Right ventricle myocardium superior (tissue), 1 donor: ENCODE data around the gene CELF2. TPM values are rescaled to one million over a fixed set of nuclear protein-coding genes. Genes with fewer than 3 reads are reported as not detected.

Source experiments
- ATAC-seq: fragments of 200-7000 bp; cut with Tn5 transposase; one replicate; pipeline ENCODE4 v1.9.1; 2020; ENCODE audit warnings: mild to moderate bottlenecking; ENCODE audit not compliant: poor library complexity
- DNase-seq: peaks from one replicate; pipeline ENCODE4 v3.0.0-alpha.2; 2020
- intact Hi-C: fragments of 100-400 bp; cut with DNase I; formaldehyde crosslinking; loops from one replicate; pipeline ENCODE4 v1.11.2; 2022
- total RNA-seq: library from RNA; stranded (reverse); fragmentation: NEBNext Ultra II Directional; extraction: Animal tissue kit (Norgen Biotek cat#: 25700); gene quantifications from one replicate; pipeline ENCODE4 v1.2.1, GENCODE V29; 2021
- donor health status: DM: no; HTN: yes; CAD: no; lungs with severe emphysema.

CELF2 gene
- total RNA-seq, 1 donor from 2014 or later = 67.7 TPM

- intact Hi-C loops = no loop called here
- DNase-seq = peak; percentile 59
- ATAC-seq = peak; percentile 55
Observed at GRCh38 chr10:11328264-11329061, 310.8 kb downstream of the CELF2 start.

DNA sequence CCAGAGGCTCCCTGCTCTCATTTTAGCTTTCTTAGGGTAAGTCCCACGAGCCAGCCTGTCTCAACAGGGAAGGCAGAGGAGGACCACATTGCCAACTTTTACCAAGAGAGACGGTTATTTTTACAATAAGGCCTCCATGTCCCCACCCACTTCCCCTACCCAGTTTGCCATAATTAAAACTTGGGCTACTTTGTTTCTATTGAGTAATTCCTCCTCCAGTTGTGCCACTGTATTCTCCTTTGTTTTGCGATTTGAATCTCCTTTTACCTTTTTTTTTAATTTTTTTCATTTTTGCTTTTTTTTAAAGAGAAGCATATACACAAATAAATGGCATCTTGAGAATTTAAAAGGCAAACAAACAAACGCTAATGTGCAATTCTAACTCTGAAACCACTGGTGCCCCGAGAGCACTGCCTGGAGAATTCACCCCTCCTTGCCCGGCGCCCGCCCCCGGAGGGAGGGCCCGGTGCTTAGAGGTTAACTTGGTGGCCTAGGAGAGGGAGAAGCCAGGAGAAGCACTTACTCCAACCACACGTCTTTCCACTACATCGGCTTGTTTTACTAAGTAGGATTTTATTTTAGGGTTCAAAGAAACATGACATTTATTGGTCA is 311.5 kb downstream of the CELF2 start:
- intact Hi-C loops = no loop called here
- ATAC-seq (peak; percentile 12), DNase-seq (no peak)

- DNase-seq = no peak
- no peak for ATAC-seq
- intact Hi-C loops = no loop called here
Observed at GRCh38 chr10:11330383-11331045, 312.8 kb downstream of the CELF2 start.

DNA sequence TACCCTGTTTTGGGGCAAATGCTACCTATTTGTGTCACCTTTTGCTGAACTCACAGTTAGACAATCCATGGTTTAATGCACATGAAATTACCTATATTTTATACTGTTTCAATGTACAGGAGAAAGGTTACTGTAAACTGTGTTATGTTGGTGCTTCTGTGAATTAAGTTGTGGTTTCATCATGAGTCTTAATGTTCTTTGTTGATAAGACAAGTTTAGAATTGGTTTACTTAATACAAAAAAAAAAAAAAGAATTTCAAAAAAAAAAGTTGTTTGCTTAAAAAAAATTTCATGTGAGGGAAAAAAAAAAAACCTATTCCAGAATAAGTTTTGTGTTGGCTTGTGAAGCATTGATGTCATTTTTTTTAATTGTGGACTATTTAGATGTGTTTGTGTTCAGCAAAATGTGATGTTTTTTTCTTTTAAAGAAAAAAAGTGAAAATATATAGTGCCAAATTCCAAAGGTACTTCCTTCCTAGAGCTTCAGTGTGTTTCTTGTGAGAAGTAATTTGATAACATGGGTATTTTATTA is 313.4 kb downstream of the CELF2 start:
- intact Hi-C loops = no loop called here
- ATAC-seq = no peak
- no peak for DNase-seq

DNA sequence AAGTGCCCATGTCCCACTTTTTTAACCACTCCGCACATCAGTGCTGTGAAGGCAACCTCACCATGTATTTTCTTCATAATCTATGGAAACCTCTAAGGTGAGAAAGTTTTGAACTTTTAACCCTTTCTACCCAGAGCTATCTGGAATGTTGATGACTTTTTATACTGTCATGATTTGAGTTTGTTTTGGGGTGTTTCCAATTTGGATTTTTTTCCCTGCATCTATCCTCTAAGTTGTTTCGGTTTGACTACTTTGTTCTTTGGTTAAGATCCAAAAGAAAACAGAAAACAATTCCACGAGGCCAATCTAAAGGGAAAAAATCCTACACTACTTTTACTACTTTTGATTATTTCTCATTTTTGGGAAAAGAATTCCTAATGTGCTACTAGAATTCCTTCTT is 314.1 kb downstream of the CELF2 start:
- ATAC-seq = no peak
- intact Hi-C loops = no loop called here
- no peak for DNase-seq

DNA sequence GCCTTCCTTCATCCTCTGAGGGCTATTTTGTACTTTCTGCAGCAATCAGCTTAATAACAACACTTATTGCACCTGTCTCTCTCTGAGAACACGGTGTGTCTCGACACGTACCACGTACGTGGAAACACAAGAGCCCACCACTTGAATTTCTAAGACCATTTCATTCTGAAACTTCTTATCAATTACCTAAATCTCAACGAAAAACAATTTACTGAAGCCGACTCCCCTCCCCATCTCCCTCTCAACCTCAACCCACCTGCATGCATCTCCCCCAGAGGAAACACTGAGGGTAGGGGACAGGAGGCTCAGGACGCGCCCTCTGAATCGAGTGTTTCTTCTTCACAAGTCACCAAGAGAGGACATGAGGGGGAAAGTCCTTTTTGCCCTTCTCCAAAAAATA is 315.2 kb downstream of the CELF2 start:
- DNase-seq = no peak
- intact Hi-C loops = no loop called here
- ATAC-seq = no peak

DNA sequence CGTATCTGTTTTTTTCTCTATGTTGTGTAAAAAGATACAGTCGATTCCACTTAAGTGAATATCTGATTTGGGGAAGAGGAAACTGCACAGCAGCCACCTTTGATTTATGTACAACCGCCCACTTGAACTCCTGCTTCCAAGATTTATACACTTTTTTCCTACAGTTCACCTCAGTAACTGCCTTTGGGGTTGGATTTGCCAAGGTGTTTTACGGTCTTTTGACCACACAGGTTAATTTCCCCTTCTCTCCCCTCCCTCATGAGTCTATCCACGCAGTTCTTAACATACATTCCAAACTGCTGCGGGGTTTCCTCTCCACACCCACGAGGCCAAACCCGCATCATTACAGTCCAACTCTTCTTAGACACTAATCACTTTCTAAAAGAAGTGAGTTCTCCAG is 316.8 kb downstream of the CELF2 start:
- ATAC-seq = no peak
- intact Hi-C loops = no loop called here
- DNase-seq = no peak

- DNase-seq (no peak), ATAC-seq (peak; percentile 18)
- intact Hi-C loops = no loop called here
Observed at GRCh38 chr10:11335167-11335652, 317.5 kb downstream of the CELF2 start.

DNA sequence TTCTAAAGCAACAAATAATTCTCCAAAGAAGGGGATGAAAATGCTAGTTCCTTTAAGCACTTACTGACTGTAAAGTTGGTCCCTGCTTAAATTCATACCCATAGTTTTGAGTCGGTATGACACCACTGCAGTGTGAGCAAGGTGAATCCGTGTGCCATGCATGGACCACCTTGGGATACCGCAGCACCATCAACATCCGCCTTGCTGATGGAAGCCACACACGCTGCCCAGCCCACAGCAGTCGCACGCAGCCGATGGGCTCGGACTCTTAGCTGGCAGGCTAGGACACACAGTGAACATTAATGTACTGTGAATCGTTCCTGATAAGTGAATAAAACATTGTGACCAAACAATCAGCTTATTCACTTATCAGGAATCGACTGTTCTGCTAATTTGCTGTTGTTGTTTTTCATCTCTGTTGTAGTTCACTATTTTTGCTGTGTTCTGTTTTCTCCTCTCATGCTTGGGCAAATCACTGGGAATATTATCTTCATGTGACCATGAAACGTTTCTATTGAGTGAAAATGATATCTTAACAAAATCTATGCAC is 318.3 kb downstream of the CELF2 start:
- intact Hi-C loops = no loop called here
- DNase-seq (no peak), ATAC-seq (no peak)

DNA sequence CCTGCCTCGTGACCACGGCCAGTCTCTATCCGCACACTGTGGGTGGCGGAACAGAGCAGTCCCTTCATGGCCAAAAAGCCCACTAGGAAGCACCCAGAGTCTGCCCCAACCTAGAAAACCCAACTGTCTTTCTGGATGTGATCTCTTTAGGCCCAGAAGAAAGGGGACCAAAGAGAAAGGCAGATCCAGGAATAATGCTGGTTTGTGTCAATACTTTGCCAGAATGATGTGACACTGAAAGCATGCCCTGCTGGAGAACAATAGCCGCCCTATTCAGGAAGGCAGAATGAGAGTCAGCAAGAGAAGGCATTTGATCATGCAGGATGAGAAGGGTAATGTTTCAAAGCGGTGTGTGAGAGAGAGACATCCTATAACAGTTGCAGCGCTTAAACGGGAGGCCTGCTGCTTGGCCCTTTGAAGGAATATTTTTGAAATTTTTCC is 319.1 kb downstream of the CELF2 start:
- no peak for ATAC-seq
- intact Hi-C loops = no loop called here
- DNase-seq = no peak

DNA sequence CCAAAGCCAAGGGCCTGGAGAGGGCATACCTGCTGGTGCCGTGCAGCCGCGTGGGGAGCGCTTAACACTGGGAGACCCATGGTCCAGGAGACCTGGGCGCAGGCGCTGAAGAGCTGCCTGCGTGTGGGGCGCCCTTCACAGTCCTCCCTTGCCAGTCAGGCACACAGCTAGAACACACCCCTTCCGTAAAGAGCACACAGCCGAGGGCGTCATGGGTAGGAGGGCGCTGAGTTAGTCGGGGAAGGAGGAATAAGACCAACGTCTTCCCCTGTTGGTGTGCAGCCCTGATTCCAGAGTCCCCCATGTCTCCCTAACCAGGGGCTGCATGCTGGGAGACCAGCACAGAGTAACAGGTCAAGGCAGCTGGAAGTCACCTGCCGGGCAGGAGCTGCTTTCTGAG is 319.8 kb downstream of the CELF2 start:
- DNase-seq = no peak
- ATAC-seq = peak; percentile 16
- intact Hi-C loops = no loop called here

DNA sequence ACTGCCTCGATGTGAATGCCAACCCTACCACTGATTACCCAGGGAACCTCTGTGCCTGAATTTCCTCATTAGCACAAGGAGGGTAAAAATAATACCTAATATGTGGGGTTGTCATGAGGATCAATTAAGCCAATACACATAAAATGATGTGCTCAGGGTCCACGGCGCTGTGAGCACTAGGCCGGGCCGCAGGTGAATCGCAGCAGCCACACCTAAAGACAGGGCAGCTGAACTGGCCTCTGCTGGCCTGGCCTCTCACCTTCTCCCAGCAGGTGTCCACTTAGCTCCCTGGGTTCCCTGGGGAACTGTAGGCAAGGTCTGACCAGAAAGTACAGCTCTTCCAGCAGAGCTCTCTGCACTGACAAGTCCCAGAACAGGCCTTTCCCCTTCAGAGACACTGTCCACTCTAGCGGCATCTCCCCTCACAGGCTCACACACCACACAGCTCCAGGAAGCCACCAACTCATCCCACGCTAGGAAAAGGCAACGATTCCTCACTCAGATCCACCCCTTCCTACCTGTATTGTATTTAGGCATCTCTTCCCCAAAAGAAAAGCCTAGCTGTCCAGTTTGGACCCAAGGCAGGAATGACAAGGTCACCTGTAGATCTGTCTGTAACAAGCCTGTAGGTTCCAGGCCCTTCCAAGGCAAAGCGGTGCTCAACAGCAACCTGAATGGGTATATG is 320.6 kb downstream of the CELF2 start:
- intact Hi-C loops = no loop called here
- ATAC-seq (peak; percentile 14), DNase-seq (no peak)

DNA sequence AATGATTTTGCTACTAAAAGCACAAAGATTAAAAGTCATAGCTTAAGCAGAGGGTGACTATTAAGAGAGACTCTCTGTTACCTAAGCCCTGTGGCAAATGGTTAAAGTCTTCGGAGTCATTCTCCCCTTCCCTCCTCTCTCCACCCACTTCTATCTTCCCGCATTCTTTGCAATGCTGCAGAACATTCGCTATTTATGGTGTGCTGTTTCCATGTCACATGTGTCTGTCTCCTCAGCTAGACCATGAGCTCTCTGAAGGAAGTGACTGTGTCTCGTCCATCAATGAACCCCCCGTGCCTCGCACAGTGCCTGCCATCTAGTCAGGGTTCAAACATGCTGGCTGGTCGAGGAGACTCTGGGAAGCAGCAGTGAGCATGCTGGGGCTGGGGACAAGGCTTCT is 321.3 kb downstream of the CELF2 start:
- ATAC-seq (no peak), DNase-seq (no peak)
- intact Hi-C loops = no loop called here

- DNase-seq = no peak
- no peak for ATAC-seq
- intact Hi-C loops = no loop called here
Observed at GRCh38 chr10:11339660-11340059, 322.0 kb downstream of the CELF2 start.

DNA sequence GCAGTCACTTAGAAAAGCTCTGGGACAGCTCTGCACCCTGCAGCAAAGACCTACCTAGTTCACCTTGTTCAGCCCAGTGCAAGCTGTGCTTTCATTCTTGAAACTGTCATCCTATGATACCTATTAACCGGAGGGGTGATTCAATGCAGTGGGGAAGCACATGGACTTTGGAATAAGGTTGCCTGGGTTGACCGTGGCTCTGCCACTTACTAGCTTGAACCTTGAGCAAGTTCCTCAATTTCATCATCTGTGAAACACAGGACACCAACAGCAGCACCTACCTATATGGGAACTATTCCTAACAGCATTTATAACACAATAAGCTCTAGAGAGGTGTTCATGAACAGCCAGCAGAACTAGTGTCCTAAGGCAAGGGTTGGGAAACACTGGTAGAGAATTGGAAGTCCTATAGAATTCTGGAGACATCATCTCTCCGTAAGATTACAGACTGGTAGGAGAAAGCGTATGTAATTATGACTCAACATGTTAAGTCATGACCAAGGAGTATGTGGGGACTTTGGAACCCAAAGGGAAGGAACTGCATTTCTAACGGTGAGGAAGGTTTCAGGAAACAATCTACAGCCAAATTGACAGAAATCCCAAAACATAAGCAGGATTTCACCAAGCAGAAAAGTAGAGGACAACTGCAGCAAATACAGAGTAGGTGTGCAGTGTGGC is 323.8 kb downstream of the CELF2 start:
- no peak for ATAC-seq
- no peak for DNase-seq
- intact Hi-C loops = no loop called here

DNA sequence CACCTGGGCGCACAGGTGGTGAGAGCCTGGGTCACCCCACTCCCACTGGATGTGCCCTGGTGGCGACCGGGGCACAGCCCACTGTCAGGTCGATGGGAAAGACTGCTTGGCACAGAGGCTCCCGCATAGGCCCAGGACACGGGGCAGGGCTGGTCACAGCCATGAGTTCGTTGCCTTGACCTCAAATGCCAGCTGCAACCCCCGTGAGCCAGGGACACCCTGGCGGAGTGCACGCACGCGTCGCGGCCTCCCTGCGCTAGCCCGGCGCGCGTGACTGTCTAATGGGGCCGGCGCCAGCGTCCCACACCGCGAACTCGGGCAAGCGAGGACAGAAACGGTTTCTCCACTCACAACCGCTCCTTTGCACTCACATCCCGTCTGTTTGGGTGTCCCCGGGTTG is 326.4 kb downstream of the CELF2 start:
- intact Hi-C loops = no loop called here
- DNase-seq (no peak), ATAC-seq (no peak)

- intact Hi-C loops = no loop called here
- DNase-seq = no peak
Observed at GRCh38 chr10:11344550-11344949, 326.9 kb downstream of the CELF2 start.

More at GRCh38 chr10:11344550-11344949, 326.9 kb downstream of the CELF2 start:
- ATAC-seq = no peak
